CMK (cell line): ENCODE data around the gene DLAT.
"Not testable (repeated sequence)": the region's sequence is repeated elsewhere in the genome, so short reads cannot be mapped to it uniquely, and the experiment has no call there.

Source experiments
- DNase-seq: peaks from one replicate; pipeline ENCODE4 v3.0.0-alpha.2; 2010; ENCODE audit warnings: low read depth

The DLAT gene

DNA sequence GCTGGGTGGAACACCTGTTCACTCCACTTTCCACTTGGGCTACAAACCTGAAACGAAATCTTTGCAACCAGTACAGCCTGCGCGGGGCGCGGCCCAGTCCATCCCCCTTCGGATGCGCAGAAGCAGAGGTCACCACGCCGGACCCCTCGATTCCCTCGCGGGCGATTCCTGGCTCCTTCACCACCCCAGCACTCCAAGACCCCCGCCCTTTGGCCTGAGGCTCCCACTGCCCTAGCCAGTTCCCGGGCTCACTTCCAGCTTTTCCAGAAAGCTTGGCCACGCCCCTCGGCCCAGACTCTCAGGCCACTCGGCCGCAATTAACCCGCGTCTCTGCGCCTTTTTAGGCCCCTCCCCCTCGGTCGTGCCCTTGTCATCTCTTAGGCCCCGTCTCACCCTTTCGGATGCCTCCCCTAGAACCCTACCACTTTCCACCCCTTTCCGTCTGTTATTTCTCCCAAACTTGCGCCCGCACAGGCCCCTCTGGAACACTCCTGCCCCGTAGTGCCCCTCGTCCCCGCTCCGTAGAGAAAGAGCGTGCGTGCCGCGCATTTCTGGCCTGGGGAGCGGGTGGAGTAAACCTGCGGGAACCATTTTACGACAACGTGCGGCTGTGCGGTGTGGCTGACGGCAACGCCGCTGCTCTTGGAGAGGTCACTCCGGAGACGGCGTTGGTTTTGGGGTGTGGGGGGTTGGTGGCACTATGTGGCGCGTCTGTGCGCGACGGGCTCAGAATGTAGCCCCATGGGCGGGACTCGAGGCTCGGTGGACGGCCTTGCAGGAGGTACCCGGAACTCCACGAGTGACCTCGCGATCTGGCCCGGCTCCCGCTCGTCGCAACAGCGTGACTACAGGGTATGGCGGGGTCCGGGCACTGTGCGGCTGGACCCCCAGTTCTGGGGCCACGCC lies at the start of gene DLAT:
Gene DLAT (plus strand): TSS at position 636 of the 906 bp plus-strand sequence. CDS start 65 bp downstream, at position 701.
- peak; percentile 92 for DNase-seq

- DNase-seq, result no peak
Observed at GRCh38 chr11:111976119-111976766, 49.0 kb upstream of the DLAT start.

- DNase-seq, result no peak
Observed at GRCh38 chr11:111976767-111977145, 48.5 kb upstream of the DLAT start.

DNA sequence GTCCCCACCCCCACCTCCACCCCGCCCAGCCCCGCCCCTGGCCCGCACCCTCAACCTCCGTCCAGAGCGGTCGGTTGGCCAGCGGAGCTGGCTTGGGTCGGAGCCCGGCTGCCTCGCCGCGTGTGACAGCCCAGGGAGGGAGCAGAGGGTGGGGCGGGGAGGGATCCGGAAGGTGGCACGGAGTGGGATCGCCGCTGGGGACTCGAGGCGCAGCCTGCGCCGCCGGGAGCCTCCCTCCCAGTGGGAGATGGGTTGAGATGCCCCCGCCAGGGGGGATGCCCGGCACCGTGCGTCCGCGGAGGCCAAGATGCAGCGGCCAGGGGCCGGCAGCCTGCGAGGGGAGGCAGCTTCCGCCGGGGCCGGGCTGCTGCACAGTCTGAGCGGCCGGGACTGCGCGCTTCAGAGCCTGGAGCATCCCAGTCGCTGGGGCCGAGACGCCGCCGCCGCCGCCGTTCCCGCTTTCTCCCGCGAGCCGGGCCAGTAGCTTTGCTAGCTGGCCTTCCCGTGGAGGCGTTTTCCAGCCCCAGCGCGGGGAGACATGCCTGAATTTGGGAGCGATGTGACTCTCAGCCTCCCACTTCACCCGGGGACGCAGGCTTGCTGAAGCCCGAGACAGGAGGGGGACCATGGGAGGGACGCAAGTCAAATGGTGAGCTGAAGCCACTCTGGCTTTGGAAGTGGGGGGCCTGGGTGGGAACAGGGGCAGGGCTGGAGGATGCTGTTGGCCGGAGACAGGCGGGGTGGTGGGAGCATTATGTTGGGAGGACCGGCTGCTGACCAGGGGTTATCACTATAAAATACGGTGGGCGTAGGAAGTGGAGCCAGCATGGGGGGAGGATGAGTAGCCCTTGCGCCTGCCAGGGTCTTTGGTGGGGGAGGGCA lies 47.8 kb upstream of the DLAT start:
- DNase-seq, result no peak

DNA sequence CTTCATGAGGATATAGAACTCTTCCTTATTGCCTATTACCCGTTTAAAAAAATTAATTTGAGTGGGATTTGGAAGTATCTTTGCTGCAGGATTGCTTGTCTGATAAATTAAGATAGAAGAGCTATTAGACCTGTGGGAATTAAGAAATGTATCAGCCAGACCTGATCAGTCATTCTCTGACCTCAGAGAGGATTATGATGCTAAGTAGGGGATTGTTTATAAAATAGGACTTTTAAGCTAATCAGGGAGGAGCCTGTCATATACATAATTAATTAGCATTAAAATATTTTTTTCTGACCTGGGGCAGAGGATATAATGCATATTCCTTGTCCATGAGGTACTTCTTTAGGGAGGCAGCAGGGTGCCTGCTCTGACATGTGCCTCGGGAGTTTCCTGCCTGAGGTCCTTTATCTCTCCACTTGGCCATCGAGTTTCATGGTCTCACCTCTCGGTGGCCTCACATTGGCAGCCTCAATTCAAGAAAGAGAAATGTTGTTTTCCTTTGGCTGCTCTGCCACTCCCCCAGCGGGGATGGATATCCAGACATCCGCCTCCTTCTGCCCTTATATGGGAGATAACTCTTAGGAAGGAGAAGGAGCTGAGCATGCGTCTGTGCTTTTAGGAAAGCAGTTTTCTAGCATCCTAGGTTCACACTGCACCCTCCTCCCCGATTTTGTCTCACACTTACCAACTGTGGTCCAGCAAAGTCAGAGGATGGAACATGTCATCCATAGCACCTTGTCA lies 47.0 kb upstream of the DLAT start:
- DNase-seq, result no peak

DNA sequence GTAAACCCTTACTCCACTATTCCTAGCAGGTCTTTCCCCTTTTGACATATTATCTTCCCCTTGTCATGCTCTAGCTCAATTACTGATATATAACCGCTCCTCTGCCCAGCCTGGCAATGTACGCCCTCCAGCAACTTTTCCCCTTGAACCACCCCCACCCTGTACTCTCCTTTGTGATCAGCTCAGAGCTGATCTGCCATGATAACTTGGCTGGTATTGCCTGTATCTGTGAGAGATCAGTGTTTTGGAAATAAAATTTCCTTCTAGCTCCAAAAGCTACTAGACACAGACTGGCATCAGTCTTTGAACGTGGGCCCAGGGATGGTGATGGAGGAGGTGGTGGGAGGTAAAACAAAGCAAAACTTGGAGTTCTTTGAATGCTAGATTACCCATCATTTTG lies 45.1 kb upstream of the DLAT start:
- no peak for DNase-seq

DNA sequence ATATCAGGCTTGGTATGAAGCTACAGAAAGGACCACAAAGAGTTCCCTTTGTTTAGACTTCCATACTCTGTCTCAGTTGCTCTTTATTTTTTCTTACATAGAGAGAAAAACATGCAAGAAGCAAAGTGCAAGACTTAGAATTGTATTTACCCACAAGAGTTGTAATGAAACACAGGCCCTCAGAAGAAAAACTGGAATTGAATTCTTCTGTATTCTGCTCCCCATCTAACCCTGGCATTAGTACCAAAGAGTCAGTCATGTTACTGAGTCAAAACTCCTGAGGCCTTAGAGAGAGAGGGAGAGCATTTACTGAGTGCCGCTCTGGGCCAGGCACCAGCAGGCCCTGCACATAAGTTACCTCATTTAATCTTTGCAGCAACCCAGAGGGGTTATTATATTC lies 43.9 kb upstream of the DLAT start:
- no peak for DNase-seq

GRCh38 chr11:111982019-111982464 lies 43.2 kb upstream of the DLAT start:
- no peak for DNase-seq

GRCh38 chr11:111982541-111983186 lies 42.5 kb upstream of the DLAT start:
- DNase-seq, result no peak

DNA sequence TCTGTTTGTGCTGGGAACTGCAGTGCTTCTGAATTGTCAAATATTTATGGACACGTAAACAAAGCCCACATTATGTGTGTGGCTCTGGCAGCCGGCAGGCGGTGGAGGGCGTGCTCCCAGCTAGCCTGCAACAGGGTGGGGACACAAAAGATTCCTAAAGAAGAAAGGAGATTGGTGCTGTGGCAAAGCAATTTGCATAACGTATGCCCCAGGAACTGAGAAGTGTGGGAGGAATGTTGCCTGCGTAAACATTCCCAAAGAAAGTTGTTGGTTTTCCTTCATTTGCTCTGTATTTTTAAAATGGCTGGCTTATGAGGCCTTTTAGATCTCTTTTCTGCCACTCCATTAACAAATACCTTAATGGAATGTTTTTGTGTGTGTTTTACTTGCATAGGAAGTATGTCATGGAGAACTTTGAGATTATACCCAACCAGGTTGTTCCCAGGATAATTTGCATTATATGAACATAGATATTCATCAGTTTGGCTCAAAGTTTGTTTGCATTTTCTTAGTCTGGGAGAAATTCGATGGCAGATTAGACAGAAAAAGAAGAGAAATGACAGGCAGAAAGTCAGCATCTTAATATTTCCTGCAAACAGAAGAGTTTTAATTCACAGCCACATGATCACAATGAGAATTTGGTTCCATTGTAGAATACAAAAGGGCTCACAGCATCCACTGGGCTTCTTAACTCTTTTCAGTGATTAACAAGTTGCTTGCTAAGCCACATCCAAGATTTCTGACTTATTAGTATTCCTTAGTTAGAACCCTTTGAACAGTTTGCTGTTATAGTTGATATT lies 41.8 kb upstream of the DLAT start:
- no peak for DNase-seq

- no peak for DNase-seq
Observed at GRCh38 chr11:111986589-111986988, 38.6 kb upstream of the DLAT start.

DNA sequence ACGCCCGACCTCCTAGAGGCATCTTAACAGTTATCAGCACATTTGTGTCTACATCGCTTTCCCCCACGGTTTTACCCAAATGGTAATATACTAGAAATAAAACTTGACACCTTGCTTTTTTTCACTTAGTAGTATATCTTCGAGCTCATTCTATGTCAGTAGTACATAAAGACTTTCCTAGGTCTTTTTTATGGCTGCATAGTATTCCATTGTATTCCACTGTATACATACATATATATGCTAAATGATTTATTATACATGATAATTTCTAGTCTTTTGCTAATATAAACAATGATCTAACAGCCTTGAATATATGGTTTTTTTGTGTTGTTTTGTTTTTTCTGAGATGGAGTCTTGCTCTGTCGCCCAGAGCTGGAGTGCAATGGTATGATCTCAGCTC lies 34.8 kb upstream of the DLAT start:
- no peak for DNase-seq

GRCh38 chr11:111992206-111992855 lies 32.9 kb upstream of the DLAT start:
- no peak for DNase-seq

DNA sequence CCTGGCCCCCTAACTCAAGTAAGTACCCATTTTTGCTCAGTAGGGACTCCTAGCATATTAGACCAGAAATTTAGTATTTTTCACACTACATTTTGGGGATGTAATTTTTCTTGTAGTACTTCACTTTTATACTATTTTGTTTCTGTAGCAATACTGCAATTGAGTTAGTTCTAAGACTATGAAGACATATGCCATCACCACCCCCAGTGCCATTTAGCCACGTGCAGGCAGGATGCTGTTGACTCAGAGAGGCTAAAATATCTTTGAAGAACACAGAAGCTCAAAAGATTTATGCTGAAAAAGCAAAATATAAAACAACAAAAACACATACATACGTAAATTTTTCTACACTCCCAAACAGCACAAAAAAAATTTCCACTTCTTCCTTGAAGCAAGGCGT lies 29.1 kb upstream of the DLAT start:
- DNase-seq, result no peak

DNA sequence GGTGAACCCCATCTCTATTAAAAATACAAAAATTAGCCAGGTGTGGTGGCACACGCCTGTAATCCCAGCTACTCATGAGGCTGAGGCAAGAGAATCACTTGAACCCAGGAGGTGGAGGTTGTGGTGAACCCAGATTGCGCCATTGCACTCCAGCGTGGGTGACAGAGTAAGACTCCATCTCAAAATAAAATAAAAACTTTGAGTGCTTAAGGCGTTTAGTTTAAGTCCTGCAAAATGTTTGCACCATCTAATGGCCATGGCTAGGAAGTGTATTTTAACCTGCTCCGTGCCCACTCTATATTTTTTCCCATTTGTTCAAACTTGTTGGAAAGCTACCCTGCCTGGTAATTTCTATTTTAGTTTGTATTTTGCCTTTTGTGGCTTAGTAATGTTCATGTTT lies 28.5 kb upstream of the DLAT start:
- DNase-seq, result not testable (repeated sequence)

DNA sequence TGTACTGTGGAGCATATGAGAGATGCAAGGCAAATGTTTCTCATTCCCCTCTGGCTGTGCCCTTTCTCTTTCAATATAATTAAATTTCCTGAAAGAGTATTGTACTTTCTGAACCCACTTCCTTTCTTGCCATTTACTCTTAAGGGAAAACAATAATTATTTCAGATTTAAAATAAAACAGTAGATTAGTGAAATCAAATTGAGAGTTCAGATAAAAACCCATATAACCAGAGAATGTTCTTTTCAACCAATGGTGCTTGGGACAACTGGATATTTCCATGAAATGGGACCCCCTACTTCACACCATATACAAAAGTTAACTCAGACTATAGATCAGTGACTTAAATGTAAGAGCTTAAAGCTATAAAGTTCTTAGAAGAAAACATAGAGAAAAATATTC lies 26.1 kb upstream of the DLAT start:
- no peak for DNase-seq

- DNase-seq, result no peak
Observed at GRCh38 chr11:112000703-112001102, 24.5 kb upstream of the DLAT start.

- no peak for DNase-seq
Observed at GRCh38 chr11:112002491-112003216, 22.6 kb upstream of the DLAT start.

DNA sequence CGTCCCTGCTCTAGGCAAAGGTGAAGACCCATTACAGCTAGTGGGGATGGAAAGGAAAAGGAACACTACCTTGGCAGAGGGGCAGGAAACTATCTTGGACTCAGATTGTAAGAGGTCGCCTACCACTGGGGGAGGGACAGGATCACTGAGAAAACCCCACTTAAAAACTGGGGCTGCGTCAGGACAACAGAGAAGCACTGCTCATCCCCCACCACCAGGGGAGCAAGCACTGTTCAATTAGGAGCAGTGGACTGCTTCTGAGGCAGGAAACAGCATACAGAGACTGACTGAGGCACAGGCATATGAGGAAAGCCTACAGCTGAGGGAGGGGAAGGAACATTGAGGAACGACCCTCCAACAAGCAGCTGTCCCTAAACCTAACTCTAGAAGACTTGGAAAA lies 20.8 kb upstream of the DLAT start:
- DNase-seq, result no peak
